AG20443 (cell line): ENCODE measurements around the gene DYRK1A.

Source experiments
- DNase-seq: peaks from one replicate; pipeline ENCODE4 v3.0.0; 2012; ENCODE audit warnings: low spot score, mixed read lengths

The DYRK1A gene

DNA sequence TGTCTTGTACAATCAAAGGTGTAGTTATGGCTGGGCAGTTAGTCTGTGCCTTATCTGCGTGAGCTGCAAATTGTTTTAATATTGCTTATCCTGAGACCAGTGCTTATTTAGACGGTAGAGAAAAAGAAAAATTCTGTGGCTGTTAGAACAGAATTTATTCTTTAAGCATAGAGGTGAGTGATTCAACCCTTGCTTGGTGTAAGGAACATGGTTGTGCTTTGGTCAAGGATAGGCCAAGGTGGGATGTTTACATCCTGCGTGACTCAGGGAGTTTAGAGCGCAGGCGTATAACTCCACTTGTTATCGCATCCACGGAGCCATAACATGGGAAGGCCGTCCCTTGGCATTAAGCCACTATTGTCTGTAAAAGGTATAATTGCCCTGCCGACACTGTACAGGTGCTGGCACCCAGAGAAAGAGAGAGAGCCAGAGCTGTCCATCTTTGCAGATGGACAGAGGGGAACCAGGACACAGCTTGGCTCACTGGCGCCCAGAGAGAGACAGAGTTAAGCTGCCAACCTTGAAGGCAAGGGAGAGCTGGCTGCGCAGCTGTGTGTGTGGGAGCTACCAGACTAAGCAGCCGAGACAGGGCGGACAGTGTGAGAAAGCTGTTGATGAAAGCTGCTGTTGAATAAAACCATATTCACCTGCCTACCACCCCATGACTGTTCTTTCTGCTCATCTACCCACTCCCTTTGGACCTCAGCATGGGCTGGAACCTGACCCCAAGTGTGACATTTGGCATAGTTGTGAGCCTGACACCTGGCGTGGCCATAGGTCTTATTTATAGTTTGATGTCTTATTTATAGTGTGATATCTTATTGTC is 200.4 kb downstream of the DYRK1A start:
- DNase-seq: no peak

DNA sequence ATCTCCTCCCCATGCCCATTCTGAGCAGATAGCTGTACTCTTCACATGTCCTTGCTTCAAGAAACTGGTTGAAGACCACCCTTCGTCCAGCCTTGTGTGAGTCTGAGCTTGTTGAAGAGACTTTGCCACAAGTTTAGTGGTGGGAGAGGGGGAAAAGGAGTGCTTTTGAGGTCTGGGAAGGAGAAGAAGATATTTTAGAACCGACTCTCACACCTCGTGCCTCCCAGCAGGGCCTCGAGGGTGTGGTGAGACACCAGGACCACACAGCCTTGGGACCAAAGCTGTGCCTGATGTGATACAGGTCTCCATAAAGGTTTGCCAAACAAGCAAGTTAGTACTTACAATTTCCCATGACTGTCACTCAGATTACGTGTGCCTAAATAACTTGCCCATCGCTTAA is 201.8 kb downstream of the DYRK1A start:
- DNase-seq: no peak

DNA sequence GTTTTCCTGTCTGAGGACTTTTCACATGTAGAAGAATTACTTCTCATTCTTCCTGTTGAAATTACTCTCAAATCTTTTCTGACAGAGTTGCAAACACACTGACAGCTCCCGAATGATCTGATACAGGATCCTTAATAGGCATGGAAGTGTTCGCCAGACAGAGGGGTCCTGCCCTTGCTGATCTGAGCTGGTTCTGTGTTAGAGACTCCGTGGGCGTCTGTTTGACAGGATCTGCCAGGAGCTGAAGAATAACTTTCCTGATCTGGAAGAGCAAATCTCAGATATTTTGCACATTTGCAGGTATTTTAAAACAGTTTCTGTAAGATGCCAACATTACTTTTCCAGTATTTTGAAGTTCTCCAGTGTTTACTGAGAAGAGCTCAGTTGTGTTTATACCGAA is 202.3 kb downstream of the DYRK1A start:
- no peak for DNase-seq

DNA sequence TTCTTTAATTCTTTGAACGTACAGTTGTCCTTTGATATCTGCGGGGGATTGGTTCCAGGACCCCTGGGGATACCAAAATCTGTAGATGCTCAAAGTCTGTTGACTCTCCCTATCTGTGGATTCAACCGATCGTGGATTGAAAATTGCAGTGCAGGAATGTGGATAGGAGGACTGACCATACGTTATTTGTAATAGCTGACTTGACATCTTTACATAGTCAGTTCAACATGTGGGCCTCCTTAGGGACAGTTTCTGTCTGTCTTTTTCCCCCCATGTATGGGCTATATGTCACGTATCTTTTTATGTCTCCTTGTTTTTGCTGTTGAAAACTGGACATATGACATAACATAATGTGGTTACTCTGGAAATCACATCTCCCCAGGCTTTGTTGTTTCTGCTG is 204.9 kb downstream of the DYRK1A start:
- DNase-seq: no peak

DNA sequence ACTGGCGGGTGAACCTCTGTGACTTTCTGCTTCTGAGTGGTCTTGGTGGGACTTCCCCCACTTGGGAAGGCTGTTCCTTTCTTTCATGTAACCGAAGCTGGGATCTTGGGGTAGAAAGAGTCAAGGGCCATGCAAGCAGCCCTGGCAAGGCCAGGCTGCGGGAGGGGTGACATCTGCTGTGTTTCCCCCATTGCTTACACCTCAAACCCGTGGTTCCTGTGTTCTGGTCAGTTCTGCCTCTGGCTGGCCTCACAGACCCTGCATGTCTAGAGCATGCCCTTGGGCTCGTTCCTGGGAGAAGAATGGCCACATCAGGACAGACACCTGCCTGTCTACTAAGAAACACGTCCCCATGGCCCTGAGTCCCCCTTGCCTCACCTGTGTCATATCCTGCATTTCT is 207.7 kb downstream of the DYRK1A start:
- DNase-seq: no peak

DNA sequence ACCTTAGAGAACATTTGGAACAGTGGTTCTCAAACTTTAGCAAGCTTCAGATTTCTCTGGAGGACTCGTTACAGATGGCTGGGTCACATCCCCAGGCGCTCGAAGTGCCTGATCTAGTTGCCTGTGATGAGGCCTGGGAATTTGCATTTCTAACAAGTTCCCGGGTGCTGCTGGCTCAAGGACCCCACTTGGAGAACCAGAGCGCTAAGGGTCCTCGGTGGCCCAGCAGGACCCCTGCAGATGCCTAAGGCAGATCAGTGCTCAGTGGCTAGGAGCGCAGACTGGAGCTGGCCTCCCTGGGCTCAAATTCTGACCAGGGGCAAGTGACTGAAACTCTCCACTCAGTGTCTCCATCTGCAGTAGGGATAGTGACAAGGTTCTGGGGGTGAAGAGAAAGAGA is 208.2 kb downstream of the DYRK1A start:
- DNase-seq: no peak

DNA sequence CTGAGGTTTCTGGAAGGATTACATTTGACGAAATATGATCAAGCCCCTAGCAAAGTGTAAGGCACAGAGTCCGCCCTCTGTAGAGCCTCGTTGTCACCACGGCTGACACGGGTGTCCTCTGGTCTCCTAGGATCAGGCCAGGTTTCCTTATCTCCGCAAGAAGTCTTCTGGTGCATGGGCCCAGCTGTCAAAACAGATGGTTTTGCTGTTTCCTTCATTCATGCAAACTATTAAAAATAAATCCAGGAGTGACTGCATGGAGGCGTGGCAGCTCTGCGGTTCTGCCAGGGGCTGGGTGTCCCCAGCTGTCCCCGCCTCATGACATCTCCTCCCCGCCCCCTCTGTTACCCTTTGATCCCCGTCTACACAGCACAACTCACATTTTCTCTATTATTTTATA is 209.0 kb downstream of the DYRK1A start:
- DNase-seq: no peak
